ENCODE results near the gene PARD3.

PARD3 gene

GRCh38 chr10:34319197-34319846 is 495.8 kb downstream of the PARD3 start:
- DNase-seq: no peak

GRCh38 chr10:34316154-34316553 is 498.9 kb downstream of the PARD3 start:
- DNase-seq: no peak

- no peak for DNase-seq
Observed at GRCh38 chr10:34314457-34314856, 500.6 kb downstream of the PARD3 start.

GRCh38 chr10:34313888-34314287 is 501.2 kb downstream of the PARD3 start:
- no peak for DNase-seq

- DNase-seq: no peak
Observed at GRCh38 chr10:34313353-34313752, 501.7 kb downstream of the PARD3 start.

- no peak for DNase-seq
Observed at GRCh38 chr10:34311679-34312078, 503.4 kb downstream of the PARD3 start.

GRCh38 chr10:34310234-34310633 is 504.9 kb downstream of the PARD3 start:
- no peak for DNase-seq

GRCh38 chr10:34305189-34305588 is 509.9 kb downstream of the PARD3 start:
- no peak for DNase-seq

GRCh38 chr10:34303022-34303421 is 512.1 kb downstream of the PARD3 start:
- DNase-seq: no peak

GRCh38 chr10:34299105-34299611 is 515.9 kb downstream of the PARD3 start:
- DNase-seq: no peak

GRCh38 chr10:34298346-34298818 is 516.7 kb downstream of the PARD3 start:
- DNase-seq: no peak

- DNase-seq: no peak
Observed at GRCh38 chr10:34297541-34298345, 517.4 kb downstream of the PARD3 start.

- no peak for DNase-seq
Observed at GRCh38 chr10:34295142-34295548, 520.0 kb downstream of the PARD3 start.

- DNase-seq: no peak
Observed at GRCh38 chr10:34294137-34294536, 521.0 kb downstream of the PARD3 start.

- no peak for DNase-seq
Observed at GRCh38 chr10:34292675-34293074, 522.4 kb downstream of the PARD3 start.

GRCh38 chr10:34292194-34292565 is 522.9 kb downstream of the PARD3 start:
- DNase-seq: no peak

GRCh38 chr10:34291466-34292193 is 523.5 kb downstream of the PARD3 start:
- DNase-seq: no peak

GRCh38 chr10:34290412-34291081 is 524.5 kb downstream of the PARD3 start:
- no peak for DNase-seq

GRCh38 chr10:34288634-34289033 is 526.5 kb downstream of the PARD3 start:
- no peak for DNase-seq

- DNase-seq: no peak
Observed at GRCh38 chr10:34286136-34286739, 528.9 kb downstream of the PARD3 start.

- DNase-seq: no peak
Observed at GRCh38 chr10:34281661-34282582, 533.2 kb downstream of the PARD3 start.

All from stimulated activated CD4-positive, alpha-beta T cell treated with anti-CD3 and anti-CD28 coated beads, Interleukin-2, amount 100 ng/mL, for 48 hours (primary cell).